Thymus (tissue), 11 donors: ENCODE data around the gene HLA-E. TPM values are rescaled to one million over a fixed set of nuclear protein-coding genes. Genes with fewer than 3 reads are reported as not detected.
"Not testable (repeated sequence)": the region's sequence is repeated elsewhere in the genome, so short reads cannot be mapped to it uniquely, and the experiment has no call there.

Experiments used
- DNase-seq, 9 donors: peaks; one replicate each; pipeline ENCODE4 v3.0.0-alpha.2; 2013; ENCODE audit warnings: low spot score in 9 of 9, low read depth in 6 of 9, missing footprints in 1 of 9
- H3K27ac ChIP-seq, 2 donors: one replicate each; pipeline ENCODE4 v1.5.1; 2013; ENCODE audit warnings: control low read depth in 1 of 2, low read depth in 1 of 2, low read length in 1 of 2, mild to moderate bottlenecking in 1 of 2, moderate library complexity in 1 of 2
- H3K27me3 ChIP-seq, 2 donors: one replicate each; pipeline ENCODE4 v1.5.1; 2013; ENCODE audit warnings: low read length in 1 of 2; ENCODE audit not compliant: control insufficient read depth in 2 of 2, insufficient read depth in 1 of 2
- H3K36me3 ChIP-seq, 2 donors: one replicate each; pipeline ENCODE4 v1.5.1; 2013; ENCODE audit warnings: low read length in 1 of 2, mild to moderate bottlenecking in 1 of 2, moderate library complexity in 1 of 2; ENCODE audit not compliant: control insufficient read depth in 2 of 2, insufficient read depth in 2 of 2
- H3K4me1 ChIP-seq, 2 donors: one replicate each; pipeline ENCODE4 v1.5.1; 2013; ENCODE audit warnings: low read length in 2 of 2; ENCODE audit not compliant: control insufficient read depth in 2 of 2, insufficient read depth in 2 of 2
- H3K4me3 ChIP-seq, 2 donors: one replicate each; pipeline ENCODE4 v1.5.1; 2013; ENCODE audit warnings: low read length in 2 of 2, control low read depth in 1 of 2, mild to moderate bottlenecking in 1 of 2
- H3K9me3 ChIP-seq, 2 donors: one replicate each; pipeline ENCODE4 v1.5.1; 2013; ENCODE audit warnings: low read length in 1 of 2, mild to moderate bottlenecking in 1 of 2; ENCODE audit not compliant: control insufficient read depth in 2 of 2, insufficient read depth in 1 of 2
- WGBS: extraction: QIAGEN DNeasy Blood & Tissue Kit; methylation state at CpG from one replicate; pipeline ENCODE4 v1.1.7; 2013; 5-methylcytosine and 5-hydroxymethylcytosine counted together
- polyA plus RNA-seq: library from polyadenylated mRNA; stranded (reverse); fragments of 200-250 nt; gene quantifications from one replicate; pipeline ENCODE4 v1.2.3, GENCODE V29; 2013
- total RNA-seq: library from RNA; stranded (reverse); fragments of 120-200 nt; gene quantifications from one replicate; pipeline ENCODE4 v1.2.4, GENCODE V29; 2013
- donor health status: healthy.

Gene HLA-E
- total and polyA plus RNA-seq, 2 donors = 303 to 531 TPM

GRCh38 chr6:30495993-30496392, 6.7 kb downstream of the HLA-E start:
- WGBS = 99% methylated on average over 4 of the region's 4 CpGs
- H3K27ac ChIP-seq = no peak overlapping the region
- peaks cover 0 to 5% of the 10 kb centered on the region in 2 donors for H3K9me3 ChIP-seq
- no peak overlapping the region for H3K4me3 ChIP-seq
- H3K27me3 ChIP-seq = no peaks in the 10 kb centered on the region
- H3K36me3 ChIP-seq = peaks cover 24 to 31% of the 10 kb centered on the region in 2 donors
- no peak for DNase-seq
- peaks cover 10 to 20% of the 10 kb centered on the region in 2 donors for H3K4me1 ChIP-seq

DNA sequence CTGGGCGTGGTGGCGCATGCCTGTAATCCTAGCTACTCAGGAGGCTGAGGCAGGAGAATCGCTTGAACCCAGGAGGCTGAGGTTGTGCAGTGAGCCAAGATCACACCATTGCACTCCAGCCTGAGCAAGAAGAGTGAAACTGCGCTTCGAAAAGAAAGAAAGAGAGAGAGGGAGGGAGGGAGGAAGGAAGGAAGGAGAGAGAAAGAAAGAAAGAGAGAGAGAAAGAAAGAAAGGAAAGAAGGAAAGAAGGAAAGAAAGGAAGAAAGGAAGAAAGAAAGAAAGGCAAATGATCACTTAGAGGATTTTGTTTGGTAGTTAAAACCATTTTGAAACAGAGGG, 7.9 kb downstream of the HLA-E start:
- not testable (repeated sequence) for H3K27ac ChIP-seq, DNase-seq, H3K4me3 ChIP-seq, H3K9me3 ChIP-seq, H3K27me3 ChIP-seq
- Histone ChIP-seq H3K4me1 (peaks cover 10 to 15% of the 10 kb centered on the region in 2 donors), H3K36me3 (peaks cover 11 to 20% of the 10 kb centered on the region in 2 donors)
- WGBS = 98% methylated on average over 5 of the region's 5 CpGs

DNA sequence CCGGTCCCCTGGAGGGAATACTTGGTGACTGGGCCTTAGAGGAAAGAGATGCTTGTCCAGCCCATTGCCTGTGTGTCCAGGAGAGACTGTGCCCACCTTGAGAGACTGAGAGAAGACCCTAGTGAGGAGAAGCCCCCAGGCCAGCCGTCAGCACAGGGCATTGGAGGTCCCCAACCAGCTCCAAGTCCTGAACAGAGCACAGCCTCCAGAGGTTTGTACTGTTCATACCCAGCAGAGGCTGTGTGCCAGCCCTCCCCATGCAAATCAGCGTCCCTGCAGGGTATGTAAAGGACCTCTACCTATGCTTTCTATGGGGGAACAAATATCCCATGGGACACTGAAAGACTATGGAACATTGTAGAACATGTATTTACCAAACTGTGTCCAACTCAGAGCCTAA, 8.4 kb downstream of the HLA-E start:
- H3K27ac ChIP-seq = no peak overlapping the region
- peaks cover 10 to 14% of the 10 kb centered on the region in 2 donors for H3K4me1 ChIP-seq
- no peaks in the 10 kb centered on the region for H3K27me3 ChIP-seq
- DNase-seq = no peak
- peaks cover 6 to 16% of the 10 kb centered on the region in 2 donors for H3K36me3 ChIP-seq
- WGBS = 94% methylated on average over 3 of the region's 3 CpGs
- H3K4me3 ChIP-seq = no peak overlapping the region
- H3K9me3 ChIP-seq = peaks cover 0 to 5% of the 10 kb centered on the region in 2 donors

- WGBS = 94% methylated on average over 35 of the region's 37 CpGs
- not testable (repeated sequence) for H3K27ac ChIP-seq, H3K4me3 ChIP-seq, H3K27me3 ChIP-seq, H3K36me3 ChIP-seq, DNase-seq, H3K9me3 ChIP-seq
- H3K4me1 ChIP-seq = peaks cover 10 to 11% of the 10 kb centered on the region in 2 donors
Observed at GRCh38 chr6:30498705-30499104, 9.4 kb downstream of the HLA-E start.

GRCh38 chr6:30500421-30501355, 11.4 kb downstream of the HLA-E start:
- 49% methylated on average over 10 of the region's 10 CpGs for WGBS

GRCh38 chr6:30507849-30508827, 18.8 kb downstream of the HLA-E start:
- Histone ChIP-seq H3K4me1 (peaks cover 28 to 43% of the 10 kb centered on the region in 2 donors), H3K4me3 (no peak overlapping the region), H3K36me3 (no peaks in the 10 kb centered on the region), H3K9me3 (no peaks in the 10 kb centered on the region), H3K27me3 (no peaks in the 10 kb centered on the region), H3K27ac (peak overlapping the region; percentile 84 to 90)
- WGBS = 86% methylated on average over 5 of the region's 5 CpGs
- DNase-seq = no peak

More at GRCh38 chr6:30500421-30501355, 11.4 kb downstream of the HLA-E start:
- DNase-seq = no peak
- H3K36me3 ChIP-seq = no peaks in the 10 kb centered on the region
- H3K4me3 ChIP-seq = no peak overlapping the region
- peak overlapping the region in 1 of 2 donors; percentile 68 for H3K27ac ChIP-seq
- H3K27me3 ChIP-seq = no peaks in the 10 kb centered on the region
- peaks cover 9 to 10% of the 10 kb centered on the region in 2 donors for H3K4me1 ChIP-seq
- no peaks in the 10 kb centered on the region for H3K9me3 ChIP-seq

DNA sequence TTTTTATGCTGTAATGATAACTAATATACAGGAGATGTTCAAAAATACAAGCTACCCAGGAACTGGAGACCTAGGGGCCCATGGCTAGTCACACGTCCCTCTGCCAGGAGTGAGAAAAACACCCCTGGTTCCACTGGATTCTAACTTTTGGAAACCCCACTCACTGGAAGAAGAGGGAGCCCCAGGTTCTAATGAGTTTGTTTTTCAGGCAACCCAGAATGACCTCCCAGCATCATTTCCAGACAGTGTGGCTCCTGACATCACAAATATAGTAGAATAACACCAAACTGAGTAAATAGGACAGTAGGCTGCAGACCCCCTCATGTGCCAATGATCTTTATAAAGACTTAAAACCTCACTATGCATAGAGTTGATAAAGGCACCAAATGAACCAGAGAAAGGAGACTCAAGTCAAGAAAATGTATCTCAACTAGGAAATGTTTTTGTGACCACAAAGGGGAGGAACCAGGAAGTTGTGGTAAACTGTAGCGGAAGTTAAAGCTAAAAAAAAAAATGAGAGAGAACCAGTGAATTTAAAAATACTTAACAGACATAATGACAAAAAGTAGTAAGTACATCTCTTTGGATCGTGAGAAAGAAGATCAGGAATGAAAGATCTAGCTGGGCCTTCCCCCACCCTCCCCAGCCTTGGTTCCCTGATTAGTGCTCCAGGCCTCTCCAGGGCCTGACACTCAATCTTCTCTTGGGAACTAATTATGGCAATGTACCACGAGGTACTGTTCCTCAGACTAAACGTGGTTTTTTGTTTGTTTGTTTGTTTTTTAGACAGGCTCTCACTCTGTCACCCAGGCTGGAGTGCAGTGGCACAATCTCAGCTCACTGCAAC, 19.8 kb downstream of the HLA-E start:
- Histone ChIP-seq H3K4me1 (peaks cover 28 to 43% of the 10 kb centered on the region in 2 donors), H3K27me3 (no peaks in the 10 kb centered on the region), H3K9me3 (no peaks in the 10 kb centered on the region), H3K27ac (peak overlapping the region; percentile 85 to 93), H3K4me3 (no peak overlapping the region), H3K36me3 (no peaks in the 10 kb centered on the region)
- DNase-seq = peak; percentile 36 to 91 (median 74)
- WGBS = 7% methylated on average over 5 of the region's 5 CpGs

DNA sequence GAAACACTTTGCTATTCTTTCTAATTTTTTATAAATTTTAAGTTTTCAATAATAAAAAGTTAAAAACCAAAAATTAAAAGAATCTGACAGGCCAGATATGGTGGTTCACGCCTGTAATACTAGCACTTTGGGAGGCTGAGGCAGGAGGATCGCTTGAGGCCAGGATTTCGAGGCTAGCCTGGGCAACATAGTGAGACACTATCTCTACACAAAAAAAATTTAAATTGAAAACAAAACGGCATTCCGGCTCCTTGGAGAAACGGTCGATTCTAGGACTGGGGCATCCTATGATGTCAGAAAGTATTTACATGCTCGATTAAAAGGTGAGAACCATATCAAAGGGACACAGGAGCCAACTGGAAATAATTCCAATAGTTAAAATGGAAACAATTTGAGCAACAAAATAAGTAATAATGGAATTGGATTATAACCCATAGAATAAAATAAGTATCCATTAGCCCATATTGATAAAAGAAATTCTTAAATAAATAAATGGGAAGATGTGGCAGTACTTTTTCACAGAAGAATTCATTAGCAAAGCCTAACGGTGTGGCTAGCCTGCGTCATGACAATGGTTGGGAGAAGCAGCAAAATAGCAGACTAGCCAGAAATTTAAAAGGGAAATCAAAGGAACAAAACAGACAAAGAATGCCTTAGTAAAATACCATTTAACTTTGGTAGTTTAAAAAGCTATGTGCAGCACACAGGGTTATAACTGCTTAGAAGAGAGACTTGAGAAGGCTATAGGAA, 21.3 kb downstream of the HLA-E start:
- 95% methylated on average over 10 of the region's 10 CpGs for WGBS
- H3K4me3 ChIP-seq = no peak overlapping the region
- DNase-seq = no peak
- H3K27ac ChIP-seq = peak overlapping the region; percentile 74 to 85
- no peaks in the 10 kb centered on the region for H3K9me3 ChIP-seq
- no peaks in the 10 kb centered on the region for H3K27me3 ChIP-seq
- no peaks in the 10 kb centered on the region for H3K36me3 ChIP-seq
- peaks cover 35 to 52% of the 10 kb centered on the region in 2 donors for H3K4me1 ChIP-seq
